Raji (cell line): ENCODE results near the gene TASP1.

Experiments used
- POLR2A ChIP-seq: IDR thresholded peaks from 2 replicates; pipeline ENCODE4 v1.6.1; 2011; ENCODE audit warnings: low read depth, low read length, control low read depth; ENCODE audit not compliant: insufficient read depth

TASP1 gene

DNA sequence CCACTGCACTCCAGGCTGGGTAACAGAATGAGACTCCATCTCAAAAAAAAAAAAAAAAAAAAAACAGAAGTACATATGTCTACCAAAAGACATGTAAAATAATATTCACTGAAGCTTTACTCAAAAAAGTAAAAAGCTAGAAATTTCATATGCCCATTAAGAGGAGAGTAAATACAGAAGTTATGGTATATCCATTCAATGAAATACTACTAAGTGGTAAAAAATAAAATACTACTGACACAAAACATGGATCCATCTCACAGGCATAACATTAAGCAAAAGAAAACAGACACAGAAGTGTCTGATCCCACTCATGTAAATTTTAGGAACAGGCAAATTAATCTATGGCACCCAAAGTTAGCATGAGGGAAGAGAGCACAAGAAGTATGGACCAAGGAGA lies 52.6 kb downstream of the TASP1 start:
- TF ChIP-seq POLR2A, result no peak

DNA sequence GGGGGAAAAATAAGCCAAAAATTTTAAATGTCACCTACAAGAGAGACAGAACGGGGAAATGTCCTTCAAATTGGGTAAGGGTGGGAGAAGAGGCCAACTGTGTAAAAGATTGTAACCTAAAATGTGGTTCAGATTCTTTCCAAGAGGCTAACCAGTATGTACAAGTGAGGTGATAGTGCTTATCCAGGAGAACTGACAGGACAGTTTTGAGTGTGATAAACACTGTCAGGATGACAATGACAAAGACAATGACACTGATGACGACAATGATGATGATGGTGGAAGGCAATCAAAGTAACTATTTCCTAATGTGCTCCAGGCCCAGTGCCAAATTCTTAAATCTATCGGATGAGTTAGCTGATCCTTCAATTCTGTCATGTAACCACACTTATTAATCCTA lies 57.3 kb downstream of the TASP1 start:
- no peak for TF ChIP-seq POLR2A

DNA sequence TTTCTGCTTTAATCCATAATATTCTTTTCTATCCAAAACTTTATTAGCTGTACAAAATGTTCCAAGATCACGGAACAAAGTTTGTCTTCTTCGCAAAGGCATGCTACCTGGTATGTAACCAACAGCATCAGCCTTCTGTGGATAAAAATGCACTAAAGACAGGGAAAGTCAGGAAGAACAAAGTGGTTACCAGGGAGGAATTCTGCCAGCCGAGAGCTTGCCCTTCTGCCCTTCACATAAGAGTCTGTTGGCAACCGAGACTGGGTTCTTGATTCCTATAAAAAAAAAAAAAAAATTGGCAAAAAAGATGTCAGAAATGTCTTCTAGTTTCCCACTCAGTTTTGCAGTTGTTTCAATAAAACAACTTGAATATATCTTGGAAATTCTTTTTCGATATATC lies 58.0 kb downstream of the TASP1 start:
- no peak for TF ChIP-seq POLR2A

DNA sequence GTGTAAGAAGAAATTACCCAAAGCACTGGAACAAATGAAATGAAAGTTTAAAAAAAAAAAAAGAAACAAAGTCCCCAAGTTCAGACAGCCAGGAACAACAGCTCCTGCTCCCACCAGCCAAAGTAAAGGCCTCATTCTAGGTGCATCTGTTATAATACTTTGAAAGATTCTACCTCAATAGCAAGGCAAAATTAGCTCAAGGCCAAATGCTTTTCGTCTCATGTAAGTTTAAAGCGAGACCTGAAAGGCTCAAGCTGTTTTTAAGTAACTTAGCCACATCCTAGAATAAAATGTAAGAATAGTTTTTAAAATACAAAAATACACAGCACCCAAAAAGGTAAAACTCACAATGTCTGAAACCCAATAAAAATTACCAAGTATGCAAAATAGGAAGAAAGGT lies 64.7 kb downstream of the TASP1 start:
- TF ChIP-seq POLR2A, result no peak

DNA sequence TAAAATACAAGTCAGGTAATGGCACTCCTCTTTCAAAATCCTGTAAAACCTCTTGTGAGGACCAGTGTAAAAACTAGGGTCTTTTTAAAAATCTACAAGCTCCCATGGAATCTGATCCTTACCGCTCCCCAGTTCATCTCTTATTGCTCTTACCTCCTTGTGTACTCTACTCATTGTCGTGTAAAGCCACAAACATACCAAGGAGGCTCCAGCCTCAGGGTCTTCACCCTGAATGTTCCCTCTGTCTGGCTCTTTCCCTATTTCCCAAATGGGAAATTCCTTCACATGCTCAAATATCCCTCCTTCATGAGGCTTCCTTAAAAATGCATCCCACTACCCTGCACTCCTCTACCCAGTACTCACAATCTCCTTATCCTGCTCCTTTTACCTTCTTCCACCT lies 67.1 kb downstream of the TASP1 start:
- TF ChIP-seq POLR2A, result no peak

DNA sequence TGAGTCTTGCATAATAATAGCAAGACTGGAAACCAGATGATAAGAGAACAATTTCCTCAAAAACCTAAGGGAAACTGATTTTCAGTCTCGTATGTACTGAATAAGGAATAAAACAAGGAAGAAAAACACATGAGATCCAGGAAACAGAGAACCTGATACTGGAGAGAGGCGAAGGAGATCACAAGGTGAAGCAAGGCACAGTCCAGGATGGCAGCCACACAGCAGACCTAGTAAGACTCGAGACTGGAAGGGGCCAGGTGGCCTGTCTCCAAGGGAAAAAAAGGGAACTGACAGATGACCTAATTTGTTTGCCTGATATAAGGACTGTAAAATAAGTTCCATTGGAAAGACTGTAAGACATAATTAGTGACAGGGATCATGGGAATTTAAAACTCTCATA lies 71.1 kb downstream of the TASP1 start:
- no peak for TF ChIP-seq POLR2A

DNA sequence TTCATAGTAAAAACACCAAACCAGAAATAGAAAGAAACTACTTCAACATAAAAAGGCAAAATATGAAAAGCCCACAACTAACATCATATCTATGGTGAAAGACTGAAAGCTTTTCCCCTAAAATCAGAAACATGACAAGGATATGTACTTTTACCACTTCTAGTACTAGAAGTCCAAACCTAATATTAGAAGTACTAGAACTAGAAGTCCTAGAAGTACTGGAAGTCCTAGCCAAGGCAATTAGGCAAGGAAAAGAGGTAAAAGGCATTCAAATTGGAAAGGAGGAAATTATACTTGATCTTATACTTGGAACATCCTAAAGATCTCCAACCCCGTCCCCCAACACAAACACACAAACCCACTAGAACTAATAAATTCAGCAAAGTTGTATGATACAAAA lies 74.9 kb downstream of the TASP1 start:
- no peak for TF ChIP-seq POLR2A

DNA sequence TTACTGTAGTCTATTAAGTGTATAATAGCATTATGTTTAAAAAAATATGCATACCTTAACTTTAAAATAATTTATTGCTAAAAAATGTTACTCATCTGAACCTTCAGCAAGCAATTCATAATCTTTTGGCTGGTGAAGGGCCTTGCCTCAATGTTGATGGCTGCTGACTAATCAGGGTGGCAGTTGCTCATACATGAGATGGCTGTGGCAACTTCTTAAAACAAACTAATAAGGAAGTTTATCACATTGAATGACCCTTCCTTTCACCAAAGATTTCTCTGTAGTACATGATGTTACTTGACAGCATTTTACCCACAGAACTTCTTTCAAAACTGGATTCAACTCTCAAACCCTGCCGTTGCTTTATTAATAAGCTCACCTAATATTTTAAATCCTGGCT lies 84.0 kb downstream of the TASP1 start:
- TF ChIP-seq POLR2A, result no peak

DNA sequence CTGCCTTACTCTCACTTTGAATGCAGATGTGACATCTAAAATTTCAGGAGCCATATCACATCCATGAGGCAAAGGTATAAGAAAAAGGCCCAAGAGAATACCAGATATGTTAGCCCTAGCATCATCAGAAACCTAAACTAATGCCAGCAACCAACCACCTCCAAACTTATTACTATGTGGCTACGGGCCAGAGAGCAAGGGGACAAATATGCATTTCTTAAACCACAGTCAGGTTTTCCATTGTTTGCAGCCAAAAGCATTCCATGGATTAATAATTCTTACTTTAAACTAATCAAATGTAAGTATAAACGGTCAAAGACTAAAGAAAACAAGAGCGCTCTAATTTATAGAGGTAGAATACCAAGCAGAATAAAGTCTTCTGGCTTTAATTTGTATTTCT lies 84.7 kb downstream of the TASP1 start:
- no peak for TF ChIP-seq POLR2A

DNA sequence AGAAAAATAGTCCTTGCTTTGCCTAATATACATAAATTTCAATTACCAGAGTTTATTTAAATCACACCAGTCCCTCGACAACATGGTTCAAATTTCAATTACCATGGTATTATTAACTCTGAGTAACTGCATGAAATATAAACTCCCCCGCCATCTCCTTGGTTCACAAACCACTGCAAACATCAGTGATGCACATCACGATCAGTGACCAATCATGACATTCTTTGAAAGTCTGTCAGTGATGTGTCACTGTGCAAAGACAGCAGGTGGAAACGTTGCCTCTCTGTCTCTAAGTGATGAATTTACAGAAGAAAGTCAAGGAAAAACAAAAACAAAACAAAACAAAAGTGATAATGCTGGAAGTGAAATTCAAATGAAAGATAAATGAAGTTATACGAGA lies 86.7 kb downstream of the TASP1 start:
- TF ChIP-seq POLR2A, result no peak

DNA sequence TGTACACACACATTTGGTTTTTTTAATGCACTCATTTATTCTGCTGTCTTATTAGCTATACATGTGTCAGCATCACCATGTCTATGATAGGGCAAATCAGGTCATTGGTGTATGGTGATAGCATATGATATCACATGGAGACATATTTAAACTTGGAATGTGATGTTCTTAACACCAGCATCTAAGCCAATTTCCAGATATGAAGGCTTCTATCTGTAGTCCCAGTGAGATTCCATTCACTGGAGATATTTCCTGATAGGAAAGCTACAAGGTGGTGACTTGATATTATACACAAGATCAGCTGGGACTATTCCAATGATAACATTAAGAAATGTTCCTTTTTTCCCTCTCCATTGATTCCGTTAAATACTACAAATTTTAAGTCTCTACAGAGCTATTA lies 89.3 kb downstream of the TASP1 start:
- TF ChIP-seq POLR2A, result no peak

DNA sequence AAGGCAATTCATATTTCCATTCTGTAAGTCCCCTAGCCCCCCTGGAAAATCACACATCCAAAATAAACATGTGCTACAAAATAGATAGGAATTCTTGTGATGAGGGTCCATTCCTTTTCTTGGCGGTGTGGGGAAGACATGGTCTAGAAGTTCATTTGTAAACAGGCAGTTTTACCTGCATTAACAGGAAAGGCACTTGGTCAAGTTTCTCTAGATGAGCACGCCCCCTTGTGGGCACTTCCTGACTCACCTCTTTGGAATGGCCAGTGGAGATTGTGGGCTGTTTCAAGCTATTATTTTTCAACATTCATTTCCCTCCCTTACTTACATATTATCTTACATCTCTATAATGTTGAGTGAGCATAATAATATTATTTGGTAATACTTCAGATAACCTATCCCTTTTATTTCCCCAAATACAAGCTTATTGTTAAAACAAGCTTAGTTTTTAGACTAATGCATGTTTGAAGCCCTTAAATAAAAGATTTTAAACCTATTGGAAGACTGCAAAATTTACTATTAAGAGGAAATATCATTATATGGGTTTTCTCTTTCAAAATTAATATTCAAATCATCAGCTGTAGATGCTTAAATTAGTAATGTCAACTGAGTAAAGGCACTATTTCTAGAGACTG lies 92.1 kb downstream of the TASP1 start:
- TF ChIP-seq POLR2A, result no peak

DNA sequence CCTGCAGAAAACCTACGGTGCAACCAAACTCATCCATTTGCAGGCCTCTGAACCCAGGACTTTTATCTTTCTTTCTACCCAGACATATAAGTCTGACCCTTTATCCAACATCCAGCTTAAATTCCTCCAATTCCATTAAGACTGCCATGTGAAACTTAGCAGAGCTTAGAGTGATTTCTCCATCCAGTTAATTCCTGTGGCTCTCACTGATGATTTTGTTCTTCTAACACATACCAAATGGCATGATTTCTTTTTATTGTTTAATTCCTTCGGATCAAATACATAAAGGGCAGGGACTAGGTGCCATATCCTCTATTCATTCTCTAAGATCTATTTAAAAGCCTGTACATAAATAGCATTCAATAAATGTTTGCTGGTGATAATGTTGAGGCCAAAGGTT lies 92.9 kb downstream of the TASP1 start:
- TF ChIP-seq POLR2A, result no peak

DNA sequence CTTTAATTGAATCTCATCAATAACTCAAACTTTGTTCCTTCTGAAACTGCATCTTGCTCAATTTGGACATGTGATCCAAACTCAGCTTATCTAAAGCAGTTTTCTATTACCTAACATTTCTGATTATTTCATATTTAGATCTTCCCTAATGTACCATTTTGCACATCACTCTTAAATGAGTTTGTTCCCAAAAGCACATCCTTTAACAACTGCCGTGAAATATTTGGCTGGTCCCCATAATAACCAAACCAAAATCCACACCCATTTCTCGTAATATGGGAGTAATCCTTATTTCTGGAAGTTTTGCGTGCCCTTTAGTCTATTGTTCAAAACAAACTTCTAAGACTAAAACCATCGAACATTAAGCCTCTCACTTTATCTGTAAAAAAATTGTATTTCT lies 94.9 kb downstream of the TASP1 start:
- no peak for TF ChIP-seq POLR2A

DNA sequence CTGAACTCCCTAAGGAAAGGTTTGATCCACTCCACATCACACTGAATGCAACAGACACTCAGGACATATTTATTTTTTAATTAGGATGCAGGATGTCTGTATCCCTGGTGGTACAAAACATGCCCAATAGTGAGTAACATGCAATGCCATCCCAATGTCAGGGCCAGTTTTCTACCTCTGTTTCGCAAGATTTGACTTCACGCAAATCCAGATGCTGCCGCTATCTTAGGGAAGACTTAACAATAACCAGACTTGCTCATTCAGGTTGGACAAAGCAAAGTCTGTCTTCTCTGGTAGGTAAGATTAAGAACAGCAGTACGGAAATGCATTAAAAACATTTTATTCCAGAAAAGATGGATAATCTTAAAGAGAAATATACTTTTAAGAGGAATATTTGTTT lies 103.1 kb downstream of the TASP1 start:
- TF ChIP-seq POLR2A, result no peak

DNA sequence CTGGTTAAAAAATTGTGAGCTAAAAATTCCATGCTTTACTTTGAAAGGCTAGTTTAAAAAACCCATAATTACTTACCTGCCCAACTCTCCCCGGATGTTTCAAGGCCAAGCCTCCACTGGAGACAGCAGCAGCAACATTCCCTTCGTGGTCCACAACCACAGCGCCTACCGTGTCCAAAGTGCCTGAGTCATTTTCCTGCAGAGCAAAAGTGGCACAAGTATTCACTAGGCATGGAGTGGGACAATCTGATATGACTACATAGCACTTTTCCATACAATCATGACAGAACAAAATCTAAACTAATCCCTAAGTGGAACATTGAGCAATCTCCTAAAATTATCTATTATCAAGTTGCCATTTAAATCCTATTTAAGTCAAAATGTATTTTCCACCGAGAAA lies 104.8 kb downstream of the TASP1 start:
- no peak for TF ChIP-seq POLR2A

DNA sequence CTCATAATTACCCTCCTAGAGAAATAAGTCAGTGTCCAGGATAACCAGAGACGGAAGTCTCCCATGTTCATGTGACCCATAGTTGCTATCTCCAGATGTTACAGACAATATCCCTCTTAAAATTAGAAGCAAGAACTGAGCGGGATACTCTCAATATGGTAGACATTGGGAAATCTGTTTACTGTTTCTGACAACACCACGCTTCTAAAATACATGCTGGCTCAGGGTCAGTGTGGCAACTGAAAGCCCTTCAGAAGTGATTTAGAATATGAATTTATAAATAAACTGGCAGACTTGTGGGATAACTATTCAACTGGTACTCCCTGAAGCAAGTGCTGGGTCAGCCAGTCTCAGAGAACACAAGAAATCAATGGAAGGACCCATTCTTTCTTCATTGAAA lies 108.6 kb downstream of the TASP1 start:
- no peak for TF ChIP-seq POLR2A

DNA sequence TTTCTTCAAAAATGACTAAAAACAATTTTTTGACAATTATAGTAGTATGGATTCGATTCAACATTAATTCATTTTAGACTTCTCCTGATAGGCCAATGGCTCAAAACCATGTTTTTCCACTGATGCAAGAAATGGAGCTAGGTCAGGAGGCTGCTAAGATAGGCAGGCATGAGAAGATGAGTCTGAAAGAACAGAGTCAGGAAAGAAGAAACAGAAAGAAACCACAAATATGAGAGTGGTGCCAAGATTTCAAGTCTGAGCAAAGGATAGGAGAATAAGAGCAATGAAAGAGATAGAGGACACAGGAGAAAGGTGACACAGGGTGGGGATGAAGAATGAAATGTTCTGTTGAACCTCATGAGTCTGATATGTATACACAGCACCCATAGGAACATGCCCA lies 112.2 kb downstream of the TASP1 start:
- no peak for TF ChIP-seq POLR2A

DNA sequence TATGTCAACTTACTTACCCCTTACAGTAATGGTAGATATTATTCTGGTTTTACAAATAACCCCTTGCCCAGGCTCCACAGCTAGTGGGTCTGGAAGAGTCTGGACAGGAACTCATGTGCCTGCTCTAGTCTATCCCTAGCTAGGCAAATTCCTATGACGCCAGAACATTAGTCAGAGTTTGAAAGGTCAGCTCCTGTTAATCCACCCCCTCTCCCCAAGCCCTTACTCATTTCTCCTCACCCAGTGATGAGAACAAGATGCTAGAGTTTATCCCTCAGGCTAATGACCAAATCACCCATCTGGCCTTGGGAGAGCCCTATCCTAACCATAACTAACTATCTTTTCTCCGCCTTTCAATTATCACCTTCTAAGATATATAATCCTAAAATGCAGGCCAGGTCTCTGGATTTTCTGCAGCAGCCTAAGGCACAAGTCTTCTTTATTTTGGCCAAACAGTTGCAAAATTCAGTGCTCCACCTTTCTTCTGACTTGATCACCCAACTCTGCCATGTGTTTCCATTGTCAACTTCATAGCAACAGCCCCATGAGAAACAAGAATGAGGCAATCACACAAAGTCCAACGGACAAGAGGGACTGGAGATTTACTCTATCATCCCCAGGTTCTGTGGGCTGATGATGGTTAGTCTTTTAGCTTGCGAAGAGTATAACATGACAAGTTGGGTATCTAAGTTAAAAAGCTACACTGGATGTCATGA lies 113.3 kb downstream of the TASP1 start:
- no peak for TF ChIP-seq POLR2A
